ENCODE data around the gene B3GNT9. TPM values are rescaled to one million over a fixed set of nuclear protein-coding genes. Genes with fewer than 3 reads are reported as not detected.

B3GNT9 gene
- total RNA-seq, 2 experiments from 2014 or later: 5.1 to 5.6 TPM

DNA sequence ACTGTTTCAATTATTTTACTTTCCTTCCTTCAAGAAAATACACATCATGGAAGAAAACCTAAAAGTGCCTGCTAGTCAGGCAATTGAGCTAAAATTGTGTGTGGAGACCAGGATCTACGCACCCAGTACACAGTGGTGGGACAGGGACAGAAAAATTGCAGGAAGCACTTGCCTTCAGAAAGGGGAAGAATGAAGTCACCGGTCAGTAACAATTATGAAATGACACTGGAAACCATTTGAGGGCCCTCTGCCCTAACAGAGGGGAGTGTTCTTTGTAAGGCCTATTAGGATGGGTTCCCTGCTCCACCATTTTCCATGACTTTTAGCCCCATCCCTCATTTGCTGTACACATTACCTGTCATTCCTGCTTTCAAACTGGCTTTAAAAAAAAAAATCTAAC, 45.6 kb downstream of the B3GNT9 start:
- H3K9me3 Mint-ChIP-seq: no peaks in the 10 kb centered on the region
- ChIA-PET POLR2A (interaction anchor here (1.0 kb wide), 1 partner anchor 8 kb away, joined by 3 read pairs; no protein-coding TSS in a partner anchor), CTCF (interaction anchor here (0.7 to 2.8 kb wide), 5 partner anchors 14 to 80 kb away, joined by 3 to 13 read pairs (median 3); no protein-coding TSS in a partner anchor)
- H3K27ac Mint-ChIP-seq: no peak overlapping the region
- no peaks in the 10 kb centered on the region for H3K27me3 Mint-ChIP-seq
- H3K36me3 Mint-ChIP-seq: no peaks in the 10 kb centered on the region
- intact Hi-C loops (cut with micrococcal nuclease): loop anchor here (5.0 kb wide), 1 partner anchor 52 kb away; the partner anchor contains the start of genes FBXL8 and TRADD
- H3K4me1 Mint-ChIP-seq (ENCODE audit: low read depth): peaks cover 12% of the 10 kb centered on the region
- DNase-seq: no peak
- H3K4me3 Mint-ChIP-seq: no peak overlapping the region

DNA sequence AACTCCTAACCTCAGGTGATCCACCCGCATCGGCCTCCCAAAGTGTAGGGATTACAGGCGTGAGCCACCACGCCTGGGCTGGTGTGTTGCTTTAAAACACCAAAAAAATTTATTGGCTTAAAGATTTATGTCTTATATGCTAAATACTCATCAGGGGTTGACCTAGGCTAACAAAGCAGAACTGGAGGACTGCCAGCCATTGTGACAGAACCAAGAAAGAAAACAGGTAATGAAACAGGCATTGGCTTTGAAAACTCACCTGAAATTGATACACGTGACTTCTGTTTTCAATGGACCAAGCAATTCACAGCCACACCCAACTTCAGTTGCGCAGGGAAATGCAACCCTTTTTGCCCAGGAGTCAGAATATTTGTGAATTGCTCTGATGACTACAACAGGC, 46.0 kb downstream of the B3GNT9 start:
- POLR2A ChIA-PET: no interaction called here
- CTCF ChIA-PET: interaction anchor here (0.7 to 6.5 kb wide), 4 partner anchors 24 to 89 kb away, joined by 3 to 103 read pairs (median 8); no protein-coding TSS in a partner anchor
- no peaks in the 10 kb centered on the region for H3K9me3 Mint-ChIP-seq
- H3K27me3 Mint-ChIP-seq: no peaks in the 10 kb centered on the region
- H3K27ac Mint-ChIP-seq: no peak overlapping the region
- intact Hi-C loops (cut with micrococcal nuclease): loop anchor here (5.0 kb wide), 1 partner anchor 52 kb away; the partner anchor contains the start of genes FBXL8 and TRADD
- H3K4me1 Mint-ChIP-seq (ENCODE audit: low read depth): peaks cover 12% of the 10 kb centered on the region
- no peak for DNase-seq
- H3K36me3 Mint-ChIP-seq: no peaks in the 10 kb centered on the region
- H3K4me3 Mint-ChIP-seq: no peak overlapping the region

DNA sequence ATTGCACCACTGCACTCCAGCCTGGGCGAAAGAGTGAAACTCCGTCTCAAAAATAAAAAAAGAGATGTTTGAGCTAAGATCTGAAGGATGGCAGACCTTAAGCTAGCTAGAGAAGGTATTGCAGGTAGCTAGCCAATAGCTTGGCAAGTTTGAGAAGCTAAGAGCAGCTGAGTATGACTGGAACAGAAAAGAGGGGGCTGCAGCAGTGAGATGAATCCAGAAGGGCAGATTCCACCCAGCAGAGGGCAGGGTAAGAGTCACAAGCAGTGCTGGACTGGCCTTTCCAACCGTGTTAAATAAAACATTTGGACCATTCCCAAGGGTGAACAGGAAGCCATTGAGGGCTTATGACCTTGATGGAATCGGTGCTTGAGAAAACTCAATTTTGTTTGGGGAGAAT, 46.7 kb downstream of the B3GNT9 start:
- Mint-ChIP-seq H3K4me1 (ENCODE audit: low read depth) (peaks cover 7% of the 10 kb centered on the region), H3K4me3 (peak overlapping the region; percentile 0), H3K36me3 (peaks cover 4% of the 10 kb centered on the region), H3K27me3 (no peaks in the 10 kb centered on the region), H3K27ac (no peak overlapping the region), H3K9me3 (no peaks in the 10 kb centered on the region)
- no peak for DNase-seq
- ChIA-PET CTCF (interaction anchor here (0.6 to 6.5 kb wide), 6 partner anchors 51 to 150 kb away, joined by 3 to 103 read pairs (median 4); partner anchors contain the start of gene CES3), POLR2A (interaction anchor here (0.9 kb wide), 1 partner anchor 86 kb away, joined by 3 read pairs; no protein-coding TSS in a partner anchor)
- intact Hi-C loops (cut with micrococcal nuclease): no loop called here

DNA sequence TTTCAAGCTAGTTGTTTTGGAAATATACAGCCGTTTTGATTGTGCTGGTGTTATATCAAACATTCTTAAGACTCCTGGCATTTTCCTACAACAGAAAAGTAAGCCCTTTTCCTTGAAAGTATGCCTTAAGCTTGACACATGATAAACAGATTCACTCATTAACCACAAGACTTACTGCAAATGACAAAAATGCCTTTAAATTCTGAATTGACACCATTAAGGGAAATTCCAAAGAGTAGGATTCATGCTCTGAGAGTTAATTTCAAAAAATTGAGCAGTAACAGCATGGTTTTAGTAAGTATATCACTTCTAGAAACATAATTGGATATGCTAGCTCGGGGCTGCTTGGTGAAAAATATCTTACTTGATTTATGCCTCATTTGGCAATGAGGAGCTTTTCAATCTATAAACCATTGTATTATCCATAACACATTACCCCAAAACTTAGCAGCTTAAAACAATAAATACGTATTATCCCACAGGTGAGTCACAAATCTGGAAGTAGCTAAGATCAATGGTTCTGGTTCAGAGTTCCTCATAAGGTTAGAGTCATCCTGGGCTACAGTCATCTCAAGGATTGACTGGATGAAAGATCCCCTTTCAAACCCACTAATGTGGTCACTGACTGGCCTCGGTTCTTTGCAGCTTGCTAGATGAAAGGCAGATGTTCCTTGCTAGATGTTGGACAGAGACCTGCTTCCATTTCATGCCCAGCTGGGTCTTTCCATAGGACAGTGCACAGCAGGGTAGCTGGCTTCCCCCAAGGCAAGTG, 49.3 kb downstream of the B3GNT9 start:
- ChIA-PET POLR2A (interaction anchor here (0.6 to 1.2 kb wide), 5 partner anchors 46 to 244 kb away, joined by 3 to 10 read pairs (median 4); no protein-coding TSS in a partner anchor), CTCF (interaction anchor here (0.7 to 6.5 kb wide), 13 partner anchors 8 to 155 kb away, joined by 3 to 103 read pairs (median 6); partner anchors contain the start of gene PHAF1)
- H3K9me3 Mint-ChIP-seq: no peaks in the 10 kb centered on the region
- DNase-seq: peak; percentile 56
- H3K4me1 Mint-ChIP-seq (ENCODE audit: low read depth): peaks cover 7% of the 10 kb centered on the region
- H3K27ac Mint-ChIP-seq: peak overlapping the region; percentile 69
- intact Hi-C loops (cut with micrococcal nuclease): loop anchor here (1.0 to 2.0 kb wide), 3 partner anchors 47 to 124 kb away; no protein-coding TSS in a partner anchor
- no peaks in the 10 kb centered on the region for H3K27me3 Mint-ChIP-seq
- peaks cover 4% of the 10 kb centered on the region for H3K36me3 Mint-ChIP-seq
- no peak overlapping the region for H3K4me3 Mint-ChIP-seq

DNA sequence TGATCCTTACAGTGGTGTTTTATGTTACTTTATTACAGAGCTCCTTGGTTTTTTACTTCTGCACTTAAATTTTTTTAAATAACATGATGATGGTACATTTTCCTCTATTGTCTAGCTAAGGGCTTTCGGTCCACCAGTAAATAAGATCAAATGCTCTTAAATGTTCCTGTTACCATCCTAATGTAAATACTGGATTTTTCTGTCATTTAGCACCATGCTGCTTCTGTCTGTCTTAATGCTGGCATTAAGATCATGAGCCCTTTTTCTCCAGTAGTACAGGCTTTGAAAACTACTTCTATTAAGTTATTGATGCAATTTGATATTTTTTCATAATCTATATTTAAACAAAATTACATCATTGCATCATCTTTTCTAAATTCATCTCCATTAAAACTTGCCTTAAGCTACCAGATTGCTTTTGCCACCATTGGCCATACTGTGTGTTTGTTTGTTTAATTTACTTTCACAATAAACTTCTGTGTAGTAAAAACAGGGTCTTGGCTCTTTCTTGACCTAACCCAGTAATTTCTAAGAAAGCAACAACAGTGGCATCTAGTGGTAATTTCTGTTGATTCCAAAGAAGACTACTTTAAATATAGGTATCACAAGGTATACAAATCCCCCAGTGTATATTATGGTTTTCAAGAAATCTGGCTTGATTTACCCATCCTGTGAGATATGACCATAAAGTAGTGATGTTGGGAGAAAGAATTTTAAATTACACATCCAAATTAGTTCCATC, 50.1 kb downstream of the B3GNT9 start:
- no peaks in the 10 kb centered on the region for H3K27me3 Mint-ChIP-seq
- ChIA-PET POLR2A (interaction anchor here (1.0 to 1.2 kb wide), 2 partner anchors 45 to 47 kb away, joined by 4 to 10 read pairs; no protein-coding TSS in a partner anchor), CTCF (interaction anchor here (0.7 to 6.5 kb wide), 16 partner anchors 9 to 156 kb away, joined by 3 to 103 read pairs (median 6); partner anchors contain the start of gene PHAF1)
- peaks cover 7% of the 10 kb centered on the region for H3K4me1 Mint-ChIP-seq (ENCODE audit: low read depth)
- DNase-seq: no peak
- no peak overlapping the region for H3K4me3 Mint-ChIP-seq
- no peak overlapping the region for H3K27ac Mint-ChIP-seq
- H3K9me3 Mint-ChIP-seq: no peaks in the 10 kb centered on the region
- intact Hi-C loops (cut with micrococcal nuclease): loop anchor here (1.0 to 2.0 kb wide), 3 partner anchors 46 to 123 kb away; no protein-coding TSS in a partner anchor
- H3K36me3 Mint-ChIP-seq: peaks cover 4% of the 10 kb centered on the region

DNA sequence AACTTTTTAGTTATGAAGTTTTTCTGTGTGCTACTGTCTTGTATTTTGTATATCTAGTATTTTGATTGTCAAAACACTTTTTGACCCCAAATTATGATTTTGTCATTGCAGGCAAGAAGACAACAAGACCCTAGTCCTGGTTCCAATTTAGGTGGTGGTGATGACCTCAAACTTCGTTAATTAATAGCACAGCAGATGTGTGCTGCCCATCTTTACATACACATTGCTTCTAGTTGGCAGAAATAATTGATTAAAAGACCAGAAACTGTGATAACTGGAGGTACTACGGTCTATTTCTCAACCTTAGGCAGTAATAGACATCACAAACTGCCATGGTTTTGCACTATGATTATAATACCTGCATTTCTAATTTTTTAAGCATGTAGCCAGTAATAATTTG, 52.2 kb downstream of the B3GNT9 start:
- Mint-ChIP-seq H3K27ac (no peak overlapping the region), H3K4me1 (ENCODE audit: low read depth) (peaks cover 7% of the 10 kb centered on the region), H3K9me3 (no peaks in the 10 kb centered on the region), H3K4me3 (no peak overlapping the region), H3K27me3 (no peaks in the 10 kb centered on the region), H3K36me3 (peaks cover 6% of the 10 kb centered on the region)
- ChIA-PET POLR2A (no interaction called here), CTCF (interaction anchor here (0.6 to 6.5 kb wide), 3 partner anchors 57 to 83 kb away, joined by 3 to 103 read pairs (median 6); no protein-coding TSS in a partner anchor)
- no peak for DNase-seq
- intact Hi-C loops (cut with micrococcal nuclease): no loop called here

Other genes with a start within 250 kb of the B3GNT9 start
- not detected for gene CDH16, start 232.1 kb downstream of the B3GNT9 start, total RNA-seq
- under 1 TPM; 0.48 to 0.65 TPM for gene RRAD, start 225.5 kb downstream of the B3GNT9 start, total RNA-seq
- gene CIAO2B, start 216.6 kb downstream of the B3GNT9 start, total RNA-seq: 100 to 1,000 TPM; 195 to 204 TPM
- 10 to 100 TPM; 32.5 to 32.7 TPM for gene CES2, start 215.5 kb downstream of the B3GNT9 start, total RNA-seq
- gene CES3, start 189.7 kb downstream of the B3GNT9 start, total RNA-seq: 1 to 10 TPM; 1.6 to 3.0 TPM
- 10 to 100 TPM; 25.0 to 25.9 TPM for gene CES4A, start 162.4 kb downstream of the B3GNT9 start, total RNA-seq
- gene CBFB, start 121.8 kb downstream of the B3GNT9 start, total RNA-seq: 100 to 1,000 TPM; 155 to 163 TPM
- 10 to 100 TPM; 11.4 to 12.3 TPM for gene PHAF1, start 41.1 kb downstream of the B3GNT9 start, total RNA-seq
- gene TRADD, start 8.9 kb upstream of the B3GNT9 start, total RNA-seq: 10 to 100 TPM; 41.7 to 43.2 TPM
- gene FBXL8, start 9.0 kb upstream of the B3GNT9 start, total RNA-seq: 10 to 100 TPM; 24.1 to 25.7 TPM
- gene HSF4, start 13.7 kb upstream of the B3GNT9 start, total RNA-seq: 10 to 100 TPM; 34.8 to 36.1 TPM
- 10 to 100 TPM; 14.8 to 20.1 TPM for gene NOL3, start 19.5 kb upstream of the B3GNT9 start, total RNA-seq
- 10 to 100 TPM; 37.3 to 38.3 TPM for gene MATCAP1, start 33.0 kb upstream of the B3GNT9 start, total RNA-seq
- not detected for gene EXOC3L1, start 39.1 kb upstream of the B3GNT9 start, total RNA-seq
- 10 to 100 TPM; 91.6 to 92.3 TPM for gene E2F4, start 41.2 kb upstream of the B3GNT9 start, total RNA-seq
- 1 to 10 TPM; 5.1 to 5.9 TPM for gene ELMO3, start 48.1 kb upstream of the B3GNT9 start, total RNA-seq
- gene TMEM208, start 76.1 kb upstream of the B3GNT9 start, total RNA-seq: 10 to 100 TPM; 36.7 to 39.3 TPM
- 100 to 1,000 TPM in 1 of 2 experiments, 10 to 100 TPM in 1; 96.3 to 111 TPM for gene FHOD1, start 96.5 kb upstream of the B3GNT9 start, total RNA-seq
- gene SLC9A5, start 98.0 kb upstream of the B3GNT9 start, total RNA-seq: 1 to 10 TPM; 5.9 to 6.1 TPM
- 10 to 100 TPM; 22.7 to 24.6 TPM for gene PLEKHG4, start 128.5 kb upstream of the B3GNT9 start, total RNA-seq
- 1 to 10 TPM; 1.2 to 2.5 TPM for gene KCTD19, start 175.7 kb upstream of the B3GNT9 start, total RNA-seq
- gene LRRC36, start 175.8 kb upstream of the B3GNT9 start, total RNA-seq: under 1 TPM; 0.63 to 1.00 TPM
- not detected for gene TPPP3, start 242.5 kb upstream of the B3GNT9 start, total RNA-seq

All from activated CD4-positive, alpha-beta memory T cell treated with anti-CD3 and anti-CD28 coated beads for 36 hours (primary cell).